Gastrocnemius medialis (tissue), 4 donors: ENCODE results near the gene ADARB2. TPM values are rescaled to one million over a fixed set of nuclear protein-coding genes. Genes with fewer than 3 reads are reported as not detected.

Source experiments
- ATAC-seq, 2 donors: fragments of 150-250 bp; one replicate each; pipeline ENCODE4 v1.9.1; 2016
- DNase-seq, 2 donors: peaks; one replicate each; pipeline ENCODE4 v3.0.0-alpha.2; 2019
- H3K27ac ChIP-seq, 4 donors: fragments of 200-600 bp; sonication (generic); 1 replicate in 1 of 4; 2 replicates in 3 of 4; pipeline ENCODE4 v1.5.1; 2016 to 2018; ENCODE audit warnings: mild to moderate bottlenecking in 2 of 4, moderate library complexity in 1 of 4
- H3K27me3 ChIP-seq, 3 donors: fragments of 200-600 bp; sonication (generic) in 2 of 3; 1 replicate in 1 of 3; 2 replicates in 2 of 3; pipeline versions ENCODE4 v1.5.1 to v1.6.0; 2016 to 2019; ENCODE audit warnings: mild to moderate bottlenecking in 1 of 3, moderate library complexity in 1 of 3
- H3K36me3 ChIP-seq, 2 donors: fragments of 200-600 bp; sonication (generic) in 1 of 2; one replicate each; pipeline ENCODE4 v1.5.1; 2017 to 2018
- H3K4me1 ChIP-seq, 2 donors: fragments of 200-600 bp; sonication (generic) in 1 of 2; one replicate each; pipeline ENCODE4 v1.5.1; 2016 to 2017; ENCODE audit warnings: mild to moderate bottlenecking in 2 of 2
- H3K4me3 ChIP-seq, 4 donors: fragments of 200-600 bp; sonication (generic) in 3 of 4; 1 replicate in 1 of 4; 2 replicates in 3 of 4; pipeline ENCODE4 v1.5.1; 2016 to 2019; ENCODE audit warnings: mild to moderate bottlenecking in 2 of 4
- H3K9me3 ChIP-seq, 3 donors: fragments of 200-600 bp; sonication (generic) in 2 of 3; 1 replicate in 1 of 3; 2 replicates in 2 of 3; pipeline ENCODE4 v1.5.1; 2016 to 2019
- CTCF ChIP-seq, 5 experiments: fragments of 450-650 bp in 3 of 5; fragments of 200-600 bp in 2 of 5; sonication (generic) in 2 of 5; IDR thresholded peaks in 4 of 5; conservative IDR thresholded peaks in 1 of 5; 1 replicate in 4 of 5; 2 replicates in 1 of 5; pipeline ENCODE4 v1.5.1; 2016 to 2019; ENCODE audit warnings: antibody characterized with exemption in 5 of 5, mild to moderate bottlenecking in 3 of 5, moderate library complexity in 3 of 5
- POLR2A ChIP-seq, 2 donors: fragments of 450-650 bp; IDR thresholded peaks; one replicate each; pipeline ENCODE4 v1.6.1; 2017; ENCODE audit warnings: antibody characterized with exemption in 2 of 2, mild to moderate bottlenecking in 2 of 2, moderate library complexity in 2 of 2
- in situ Hi-C, 4 donors: fragments of 200-750 bp; cut with MboI; loops; one replicate each; pipeline versions ENCODE4 v1.15.0 to v1.8.0; 2017; ENCODE audit warnings: low sequenced_read_pairs in 4 of 4
- intact Hi-C: fragments of 100-400 bp; cut with DNase I; formaldehyde crosslinking; loops from one replicate; pipeline ENCODE4 v1.15.1; 2023; ENCODE audit warnings: low total_unique reads
- total RNA-seq, 4 donors: library from RNA; depleted of rRNA; stranded (reverse); fragments of >200 nt; gene quantifications; one replicate each; pipeline versions ENCODE4 v1.1.0 to v1.2.3, GENCODE V29; 2016

ADARB2 gene
- total RNA-seq, 4 donors from 2014 or later: 0.07 to 0.87 (median 0.10) TPM

- Histone ChIP-seq H3K27me3 (no peaks in the 10 kb centered on the region), H3K4me3 (no peak overlapping the region), H3K9me3 (no peaks in the 10 kb centered on the region), H3K4me1 (no peaks in the 10 kb centered on the region), H3K27ac (no peak overlapping the region), H3K36me3 (no peaks in the 10 kb centered on the region)
- TF ChIP-seq POLR2A (IDR thresholded peaks at IDR 0.05) (no peak), CTCF (IDR thresholded peaks at IDR 0.05 in 4 of 5, conservative IDR thresholded peaks at IDR 0.05 in 1 of 5) (no peak)
- DNase-seq (no peak), ATAC-seq (no peak)
- in situ Hi-C loops (no loop called here), intact Hi-C loops (no loop called here)
Measured at GRCh38 chr10:1575481-1576244, 161.7 kb downstream of the ADARB2 start.

- H3K36me3 ChIP-seq: no peaks in the 10 kb centered on the region
- no peak for TF ChIP-seq CTCF (IDR thresholded peaks at IDR 0.05 in 4 of 5, conservative IDR thresholded peaks at IDR 0.05 in 1 of 5)
- no peak for TF ChIP-seq POLR2A (IDR thresholded peaks at IDR 0.05)
- DNase-seq (no peak), ATAC-seq (no peak)
- in situ Hi-C loops (no loop called here), intact Hi-C loops (no loop called here)
- no peak overlapping the region for H3K27ac ChIP-seq
- no peaks in the 10 kb centered on the region for H3K4me1 ChIP-seq
- H3K9me3 ChIP-seq: no peaks in the 10 kb centered on the region
- H3K4me3 ChIP-seq: no peak overlapping the region
- no peaks in the 10 kb centered on the region for H3K27me3 ChIP-seq
Measured at GRCh38 chr10:1574719-1575118, 162.6 kb downstream of the ADARB2 start.

GRCh38 chr10:1573981-1574380 lies 163.3 kb downstream of the ADARB2 start:
- TF ChIP-seq CTCF (IDR thresholded peaks at IDR 0.05 in 4 of 5, conservative IDR thresholded peaks at IDR 0.05 in 1 of 5) (no peak), POLR2A (IDR thresholded peaks at IDR 0.05) (no peak)
- Histone ChIP-seq H3K27ac (no peak overlapping the region), H3K27me3 (no peaks in the 10 kb centered on the region), H3K4me1 (no peaks in the 10 kb centered on the region), H3K9me3 (no peaks in the 10 kb centered on the region), H3K36me3 (no peaks in the 10 kb centered on the region), H3K4me3 (no peak overlapping the region)
- no peak for ATAC-seq
- no peak for DNase-seq
- intact Hi-C loops (no loop called here), in situ Hi-C loops (no loop called here)

- Histone ChIP-seq H3K9me3 (no peaks in the 10 kb centered on the region), H3K4me1 (no peaks in the 10 kb centered on the region), H3K36me3 (no peaks in the 10 kb centered on the region), H3K27me3 (no peaks in the 10 kb centered on the region), H3K27ac (no peak overlapping the region), H3K4me3 (no peak overlapping the region)
- no peak for DNase-seq
- no peak for TF ChIP-seq CTCF (IDR thresholded peaks at IDR 0.05 in 4 of 5, conservative IDR thresholded peaks at IDR 0.05 in 1 of 5)
- TF ChIP-seq POLR2A (IDR thresholded peaks at IDR 0.05): no peak
- in situ Hi-C loops (no loop called here), intact Hi-C loops (no loop called here)
- no peak for ATAC-seq
Measured at GRCh38 chr10:1573334-1573969, 163.9 kb downstream of the ADARB2 start.
